SK-N-DZ (cell line): ENCODE measurements around the gene HTN1. TPM values are rescaled to one million over a fixed set of nuclear protein-coding genes. Genes with fewer than 3 reads are reported as not detected.
"Not testable (repeated sequence)": the region's sequence is repeated elsewhere in the genome, so short reads cannot be mapped to it uniquely, and the experiment has no call there.

Experiments
- DNase-seq: peaks from one replicate; pipeline ENCODE4 v3.0.0-alpha.2; 2015; ENCODE audit warnings: low spot score
- polyA plus RNA-seq, 2 experiments: library from polyadenylated mRNA; depleted of rRNA; stranded (reverse); fragments of >200 nt; gene quantifications; 2 replicates each; pipeline ENCODE4 v1.2.3, GENCODE V29; 2014

Gene HTN1
- not detected in 2 replicates for polyA plus RNA-seq (2014; cell fraction: cytosol; rRNA removed)
- not detected in 2 replicates for polyA plus RNA-seq (2014; cell fraction: nucleus; rRNA removed)

- not testable (repeated sequence) for DNase-seq
These were observed at the start of gene HTN1 for GRCh38 chr4:70050138-70050537. HTN1 (plus strand) TSS chr4:70050438; CDS start chr4:70053077, 2,639 bp downstream.

GRCh38 chr4:70000711-70001110, 49.5 kb upstream of the HTN1 start:
- DNase-seq = no peak

GRCh38 chr4:70002507-70002906, 47.7 kb upstream of the HTN1 start:
- DNase-seq = no peak

- DNase-seq = no peak
These were observed 41.5 kb upstream of the HTN1 start for GRCh38 chr4:70008771-70009170.

GRCh38 chr4:70019006-70019405, 31.2 kb upstream of the HTN1 start:
- not testable (repeated sequence) for DNase-seq

GRCh38 chr4:70023218-70023617, 27.0 kb upstream of the HTN1 start:
- no peak for DNase-seq

GRCh38 chr4:70027011-70027410, 23.2 kb upstream of the HTN1 start:
- no peak for DNase-seq

- DNase-seq = not testable (repeated sequence)
These were observed 22.1 kb upstream of the HTN1 start, which contains the start of gene HTN3 for GRCh38 chr4:70028159-70028558. HTN3 (plus strand) TSS chr4:70028459; CDS start chr4:70030741, 2,282 bp downstream.

GRCh38 chr4:70037559-70037958, 12.7 kb upstream of the HTN1 start:
- not testable (repeated sequence) for DNase-seq

GRCh38 chr4:70039928-70040327, 10.3 kb upstream of the HTN1 start:
- not testable (repeated sequence) for DNase-seq

- no peak for DNase-seq
These were observed 8.5 kb upstream of the HTN1 start for GRCh38 chr4:70041652-70042286.

- not testable (repeated sequence) for DNase-seq
These were observed 6.3 kb downstream of the HTN1 start for GRCh38 chr4:70056534-70056933.

- no peak for DNase-seq
These were observed 7.4 kb downstream of the HTN1 start for GRCh38 chr4:70057651-70058050.

- DNase-seq = no peak
These were observed 8.9 kb downstream of the HTN1 start for GRCh38 chr4:70059149-70059548.

GRCh38 chr4:70062000-70062399, 11.8 kb downstream of the HTN1 start:
- DNase-seq = no peak

GRCh38 chr4:70080205-70080604, 30.0 kb downstream of the HTN1 start:
- DNase-seq = no peak

GRCh38 chr4:70099206-70099605, 49.0 kb downstream of the HTN1 start:
- DNase-seq = no peak
